Activated CD4-positive, alpha-beta T cell treated with anti-CD3 and anti-CD28 coated beads, Interleukin-2, Interleukin-4, amounts not matched to agents 100 ng/mL and 50 ng/mL, durations not matched to agents 16 hours and 8 hours (primary cell): ENCODE results near the gene AMPD1.

Experiments used
- DNase-seq: peaks from one replicate; pipeline ENCODE4 v3.0.0-alpha.2; 2020; ENCODE audit warnings: low spot score

Gene AMPD1

DNA sequence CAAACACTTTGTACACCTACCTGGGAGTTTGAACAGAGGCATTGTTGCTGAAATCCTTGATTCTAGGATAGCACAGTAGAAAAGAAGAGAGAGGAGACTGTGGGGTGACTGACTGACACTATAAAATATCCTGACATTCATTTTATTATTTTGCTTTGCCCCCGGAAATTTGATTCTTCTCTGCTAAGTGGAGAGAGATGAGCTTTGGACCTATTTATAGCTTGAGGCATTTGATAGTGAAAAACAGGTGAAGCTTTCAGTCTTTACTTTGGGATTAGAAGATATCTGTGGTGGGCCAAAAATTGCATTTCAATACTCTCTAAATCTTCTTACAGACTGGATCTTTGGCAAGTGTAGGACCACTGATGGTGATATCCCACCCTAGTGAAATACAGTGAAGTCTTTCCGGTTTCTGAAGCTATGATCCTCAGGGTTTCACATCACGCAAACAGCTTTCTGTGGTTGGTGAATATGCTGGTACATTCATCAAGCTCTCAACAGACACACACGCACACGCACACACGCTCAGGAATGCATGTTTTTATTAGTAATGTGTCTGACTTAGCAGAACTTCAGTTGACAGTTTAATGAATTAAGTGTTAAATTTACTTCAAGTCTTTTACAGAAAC lies at the start of gene AMPD1:
Gene AMPD1 (minus strand): TSS at position 117 of the 629 bp plus-strand sequence. CDS start 75 bp downstream, at position 42.
- no peak for DNase-seq

DNA sequence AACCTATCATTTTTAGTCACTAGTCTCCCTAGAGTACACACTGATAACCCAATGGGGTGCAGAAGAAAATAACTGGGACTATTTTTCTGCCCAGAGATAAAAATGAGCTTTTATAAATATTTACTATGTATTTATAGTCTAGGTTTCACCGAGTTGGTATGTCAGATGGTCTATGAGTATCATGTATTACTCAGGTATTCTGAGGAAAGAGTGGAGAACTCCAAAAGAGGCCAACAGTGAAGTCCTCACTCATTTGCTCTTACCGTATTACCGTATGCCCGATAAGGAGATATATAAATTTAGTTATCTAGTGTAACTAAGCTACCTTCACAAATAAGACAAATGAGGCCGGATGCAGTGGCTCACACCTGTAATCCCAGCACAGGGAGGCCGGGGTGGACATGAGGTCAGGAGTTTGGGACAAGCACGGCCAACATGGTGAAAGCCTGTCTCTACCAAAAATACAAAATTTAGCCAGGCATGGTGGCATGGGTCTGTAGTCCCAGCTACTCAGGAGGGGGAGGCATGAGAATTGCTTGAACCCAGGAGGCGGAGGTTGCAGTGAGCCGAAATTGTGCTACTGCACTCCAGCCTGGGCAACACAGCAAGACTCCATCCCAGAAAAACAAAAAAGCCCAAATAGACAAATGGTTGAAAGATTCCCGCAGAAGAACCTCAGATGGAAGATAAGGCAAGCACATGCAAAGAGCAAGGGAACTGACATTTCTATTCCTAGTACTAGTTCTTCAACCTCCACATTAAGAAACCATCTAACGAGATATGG lies 46.8 kb upstream of the AMPD1 start:
- no peak for DNase-seq

- no peak for DNase-seq
Measured at GRCh38 chr1:114740331-114740730, 45.0 kb upstream of the AMPD1 start.

DNA sequence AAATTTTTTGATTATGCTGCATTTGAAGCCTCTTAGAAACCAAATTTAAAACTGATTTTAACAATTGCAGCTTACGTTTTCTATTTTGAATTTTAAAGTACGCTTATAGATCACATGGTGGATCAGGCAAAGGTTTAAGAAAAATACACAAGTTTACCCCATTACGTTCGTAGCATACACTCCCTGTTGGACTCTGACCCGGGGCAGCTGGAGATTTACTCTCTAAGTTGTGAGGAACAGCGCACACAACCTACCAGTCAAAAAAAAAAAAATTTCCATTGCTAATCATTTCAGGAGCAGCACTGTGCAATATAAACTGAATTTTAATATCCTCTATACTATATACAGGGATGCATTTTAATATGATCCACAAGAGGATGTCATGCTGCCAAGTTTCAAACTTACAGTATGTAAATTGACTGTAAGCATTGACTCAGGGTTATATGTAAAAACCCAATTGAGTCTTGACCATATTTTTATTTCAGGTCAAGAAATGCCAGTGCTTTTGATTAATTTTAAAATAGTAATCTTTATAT lies 42.0 kb upstream of the AMPD1 start:
- no peak for DNase-seq

- no peak for DNase-seq
Measured at GRCh38 chr1:114735479-114735878, 40.1 kb upstream of the AMPD1 start.

DNA sequence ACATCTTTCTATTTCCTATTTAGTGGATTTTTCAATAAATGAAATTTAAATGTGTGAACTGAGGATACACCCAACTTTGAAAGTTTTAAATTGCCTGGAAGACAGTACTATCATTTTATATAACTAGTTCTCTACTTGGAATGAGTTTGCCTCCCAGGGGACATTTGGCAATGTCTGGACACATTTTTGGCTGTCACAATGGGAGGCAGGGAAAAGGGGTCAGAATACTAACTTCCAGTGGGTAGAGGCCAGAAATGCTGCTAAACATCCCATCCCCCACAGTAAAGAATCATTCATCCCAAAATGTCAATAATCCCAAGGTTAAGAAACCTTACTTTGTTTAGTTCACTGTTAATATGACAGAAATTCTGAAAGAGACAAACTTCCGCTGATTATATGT lies 34.4 kb upstream of the AMPD1 start:
- DNase-seq: no peak

- no peak for DNase-seq
Measured at GRCh38 chr1:114728553-114728952, 33.2 kb upstream of the AMPD1 start.

DNA sequence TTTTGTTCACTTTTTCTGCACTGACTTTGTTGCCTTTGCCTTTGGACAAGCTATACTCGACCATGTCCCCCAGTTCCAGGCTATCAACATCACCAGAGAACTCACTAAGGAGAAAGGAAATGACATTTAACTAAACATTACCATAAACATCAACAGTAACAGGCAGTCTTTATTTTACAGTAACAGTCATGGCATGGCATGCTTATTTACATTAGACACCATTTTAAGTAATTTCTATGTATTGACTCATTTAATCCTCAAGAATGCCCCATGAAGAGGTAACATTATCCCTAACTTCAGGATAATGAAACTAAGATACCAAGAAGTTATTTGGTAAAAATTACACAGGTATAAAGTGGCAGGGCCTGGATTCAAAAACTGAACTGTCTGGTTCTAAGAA lies 29.9 kb upstream of the AMPD1 start:
- DNase-seq: no peak

DNA sequence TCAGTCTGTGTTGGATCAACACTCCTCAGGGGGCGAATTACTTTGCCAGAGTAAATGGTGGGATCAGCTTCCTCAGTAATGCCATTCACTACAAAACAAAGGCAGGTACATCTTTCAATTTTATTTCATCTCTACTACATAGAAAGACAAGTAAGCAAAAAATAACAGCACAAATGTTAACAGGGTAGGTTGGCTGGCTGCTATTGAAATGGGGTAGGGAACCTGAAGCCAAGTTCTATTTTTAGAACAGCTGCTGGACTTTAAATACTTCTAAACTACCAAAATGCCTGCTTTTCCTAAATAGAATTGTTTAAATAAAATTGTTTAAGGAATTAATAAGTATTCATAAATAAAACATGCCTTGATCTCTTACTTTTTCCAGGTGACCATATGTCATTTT lies 28.6 kb upstream of the AMPD1 start:
- no peak for DNase-seq

GRCh38 chr1:114723457-114723856 lies 28.1 kb upstream of the AMPD1 start:
- DNase-seq: no peak

DNA sequence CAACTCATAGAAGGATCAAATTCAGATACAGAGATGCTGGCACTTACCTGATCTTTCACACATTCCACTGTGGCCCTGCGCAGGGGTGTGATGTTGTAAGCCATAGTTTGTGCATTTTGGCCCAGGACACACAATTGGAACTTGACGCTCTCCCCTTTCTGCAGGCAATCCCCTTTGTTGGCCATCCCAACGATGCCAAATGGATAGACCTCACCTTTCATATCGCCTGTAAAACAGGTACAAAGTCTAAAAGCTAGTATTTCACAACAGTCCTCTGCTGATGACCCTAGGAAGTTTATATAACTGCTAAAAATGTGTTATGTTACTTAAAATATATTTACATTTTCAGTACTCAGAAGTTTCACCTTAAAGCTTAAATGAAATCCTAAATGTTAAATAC lies 25.1 kb upstream of the AMPD1 start:
- DNase-seq: no peak

- DNase-seq: no peak
Measured at GRCh38 chr1:114719424-114719787, 24.1 kb upstream of the AMPD1 start.

DNA sequence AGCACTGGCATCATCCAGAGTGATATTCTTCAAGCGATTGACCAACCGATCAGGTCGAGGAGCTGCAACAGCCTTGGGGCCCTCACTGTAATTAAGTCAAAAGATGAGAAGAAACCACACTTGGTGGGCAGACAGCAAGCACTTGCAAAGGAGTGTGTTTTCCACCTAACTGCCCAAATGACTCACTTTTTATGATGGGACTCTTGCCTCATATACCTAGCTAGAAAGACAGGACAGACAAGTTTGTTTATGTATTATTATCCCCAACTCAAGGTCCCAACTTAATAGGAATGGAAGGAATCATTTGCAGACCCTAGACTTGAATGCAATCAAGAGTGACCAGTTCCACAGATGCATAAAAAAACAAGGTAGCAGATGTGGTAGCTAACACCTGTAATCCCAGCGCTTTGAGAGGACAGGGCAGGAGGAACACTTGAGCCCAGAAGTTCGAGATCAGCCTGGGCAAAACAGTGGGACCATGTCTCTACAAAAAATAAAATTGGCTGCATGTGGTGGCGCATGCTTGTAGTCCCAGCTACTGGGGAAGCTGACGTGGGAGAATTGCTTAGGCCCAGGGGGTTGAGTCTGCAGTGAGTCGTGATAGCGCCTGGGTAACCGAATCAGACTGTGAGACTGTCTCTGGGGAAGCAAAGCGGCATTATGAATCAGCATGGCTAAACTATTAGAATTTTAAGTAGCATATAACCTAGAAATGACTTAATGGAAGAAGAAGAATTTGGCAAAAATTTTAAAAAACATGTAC lies 23.5 kb upstream of the AMPD1 start:
- DNase-seq: peak; percentile 15

DNA sequence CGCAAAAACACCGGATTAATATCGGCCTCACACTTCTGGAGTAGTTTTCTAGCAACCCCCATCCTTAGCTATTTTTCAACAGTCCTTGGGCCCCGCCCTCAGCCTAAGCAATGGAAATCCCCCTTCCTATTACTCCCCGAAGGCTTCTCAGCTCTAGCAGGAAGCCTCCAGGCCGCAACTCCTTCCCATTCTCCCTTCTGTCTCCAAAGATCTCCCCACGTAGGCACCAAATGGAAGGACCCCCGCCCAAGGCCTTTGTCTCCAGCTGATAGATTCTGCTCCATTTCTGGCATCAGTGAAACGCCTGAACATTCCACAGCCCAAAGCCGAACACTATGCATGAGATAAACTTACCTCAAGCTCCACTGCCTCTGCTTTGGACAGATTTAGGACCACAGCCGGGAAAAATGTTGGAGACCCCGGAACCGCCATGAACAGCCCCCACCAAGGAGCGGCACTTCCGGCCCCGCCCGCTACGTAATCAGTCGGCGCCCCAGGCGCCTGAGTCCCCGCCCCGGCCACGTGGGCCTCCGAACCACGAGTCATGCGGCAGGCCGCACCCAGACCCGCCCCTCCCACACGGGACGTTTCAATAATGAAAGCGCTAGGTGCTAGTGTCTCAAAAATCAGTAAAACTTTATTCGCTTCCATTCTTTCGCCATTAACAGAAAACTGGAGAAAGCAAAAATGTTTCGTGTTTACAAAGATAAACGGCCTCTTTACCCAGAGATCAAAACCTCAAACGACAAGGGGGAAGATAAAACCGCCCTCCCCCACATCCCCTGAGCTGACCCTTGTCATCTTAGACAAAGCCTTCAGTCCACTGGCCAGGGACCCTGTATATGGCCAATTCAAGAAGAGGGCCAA lies 21.2 kb upstream of the AMPD1 start, which contains the start of gene NRAS:
Gene NRAS (minus strand): TSS at position 468 of the 867 bp plus-strand sequence. CDS start 611 bp downstream, outside the sequence.
- DNase-seq: peak; percentile 95

GRCh38 chr1:114715952-114716303 lies 20.6 kb upstream of the AMPD1 start:
- no peak for DNase-seq

DNA sequence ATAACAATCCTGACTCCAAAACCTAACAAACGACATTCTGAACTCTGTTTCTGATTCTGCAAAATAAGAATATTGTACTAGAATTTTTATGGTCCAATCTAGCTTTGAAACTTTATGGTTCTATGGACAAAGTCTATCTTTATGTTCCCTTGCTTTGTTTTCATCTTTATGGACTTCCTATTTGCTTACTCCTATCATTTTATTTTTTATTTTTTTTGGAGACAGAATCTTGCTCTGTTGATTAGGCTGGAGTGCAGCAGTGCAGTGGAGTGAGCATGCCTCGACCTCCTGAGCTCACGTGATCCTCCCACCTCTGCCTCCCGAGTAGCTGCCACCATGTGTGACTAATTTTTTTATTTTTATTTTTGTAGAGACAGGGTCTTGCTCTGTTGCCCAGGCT lies 17.6 kb upstream of the AMPD1 start:
- DNase-seq: no peak

DNA sequence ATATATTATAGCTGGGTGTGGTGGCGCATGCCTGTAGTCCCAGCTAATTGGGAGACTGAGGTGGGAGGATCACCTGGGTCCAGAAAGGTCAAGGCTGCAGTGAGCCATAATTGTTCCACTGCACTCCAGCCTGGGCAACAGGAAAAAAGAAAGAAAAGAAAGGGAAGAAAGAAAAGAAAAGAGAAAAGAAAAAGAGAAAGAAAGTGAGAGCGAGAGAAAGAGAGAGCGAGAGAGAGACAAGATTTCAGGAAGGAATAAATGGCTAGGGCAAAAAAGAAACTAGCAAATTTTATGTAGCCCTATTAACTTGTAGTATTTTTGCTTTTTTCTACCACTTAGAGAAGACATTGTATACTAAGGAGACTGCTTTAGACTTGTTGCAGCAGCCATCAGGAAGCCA lies 15.0 kb upstream of the AMPD1 start:
- DNase-seq: no peak

DNA sequence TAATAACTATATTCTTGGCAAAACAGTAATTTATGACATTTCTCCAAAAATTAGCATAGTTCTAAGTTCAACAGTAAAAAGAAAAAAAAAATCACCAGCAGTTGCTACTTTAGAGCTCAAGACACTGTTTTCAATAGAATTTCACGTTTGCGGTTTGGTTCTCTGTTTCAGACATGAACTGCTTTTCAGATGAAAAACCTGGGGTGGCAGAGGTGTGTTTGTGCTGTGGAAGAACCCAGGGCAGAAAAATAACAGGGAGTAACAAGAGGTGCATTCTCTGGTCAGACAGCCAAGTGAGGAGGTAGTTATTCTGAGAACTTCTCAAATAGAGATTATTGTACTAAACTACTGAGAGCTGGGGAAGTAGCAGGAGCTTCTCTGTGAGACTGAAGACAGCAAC lies 12.3 kb upstream of the AMPD1 start:
- DNase-seq: no peak

GRCh38 chr1:114703242-114703641 lies 7.9 kb upstream of the AMPD1 start:
- DNase-seq: no peak

DNA sequence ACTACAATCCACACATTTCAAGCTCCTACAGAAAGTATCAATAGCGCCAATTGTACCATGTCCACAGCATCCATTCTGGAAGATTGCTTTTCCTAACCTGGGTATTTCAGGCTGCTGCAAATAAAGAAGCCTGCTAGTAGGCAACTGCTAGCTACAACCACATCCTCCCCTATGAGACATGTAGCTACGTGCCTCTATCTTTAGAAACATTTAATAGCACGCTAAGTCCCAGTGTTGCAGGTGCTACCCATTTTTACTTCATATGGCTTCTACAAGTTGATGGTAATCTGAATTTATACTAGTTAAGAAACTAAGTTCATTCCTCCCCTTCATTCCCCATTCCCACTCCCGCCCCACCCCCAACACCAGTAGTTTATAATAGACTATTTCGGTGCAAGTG lies 7.4 kb upstream of the AMPD1 start:
- DNase-seq: no peak

- no peak for DNase-seq
Measured at GRCh38 chr1:114701931-114702330, 6.6 kb upstream of the AMPD1 start.
